C4-2B (cell line): ENCODE data around the gene NODAL.

Experiments used
- H3K27ac ChIP-seq: fragments of 450-650 bp; 2 replicates; pipeline ENCODE4 v1.5.1; 2017
- ZFX ChIP-seq: fragments of 450-650 bp; IDR thresholded peaks from 2 replicates; pipeline ENCODE4 v1.6.1; 2017
- TF ChIP-seq, protein P1 (sequence below): fragments of 450-650 bp; conservative IDR thresholded peaks from 2 replicates; pipeline ENCODE4 v1.5.1; 2017; ENCODE audit warnings: mild to moderate bottlenecking

Gene NODAL

GRCh38 chr10:70430493-70431445, 10.7 kb downstream of the NODAL start:
- H3K27ac ChIP-seq: no peak overlapping the region

DNA sequence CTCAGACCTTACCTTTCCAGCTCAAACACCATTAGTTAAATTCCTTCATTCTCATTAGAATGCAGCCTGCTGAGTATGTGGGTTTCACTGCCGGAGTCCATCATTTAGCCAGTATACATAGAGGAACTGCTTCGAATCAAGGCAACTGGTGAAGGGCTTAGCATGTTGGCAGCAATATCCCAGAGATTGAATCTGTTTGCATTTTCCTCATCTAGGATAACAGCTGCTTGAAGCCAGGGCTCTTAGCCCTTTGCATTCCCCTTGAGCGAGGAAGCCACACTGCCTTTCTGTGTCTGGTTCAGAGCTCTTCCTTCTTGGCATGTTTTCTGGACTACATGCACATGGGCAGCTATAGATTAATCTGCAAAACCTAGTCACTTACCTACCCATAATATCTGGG, 14.7 kb downstream of the NODAL start:
- TF ChIP-seq ZFX: no peak
- TF ChIP-seq, protein P1, sequence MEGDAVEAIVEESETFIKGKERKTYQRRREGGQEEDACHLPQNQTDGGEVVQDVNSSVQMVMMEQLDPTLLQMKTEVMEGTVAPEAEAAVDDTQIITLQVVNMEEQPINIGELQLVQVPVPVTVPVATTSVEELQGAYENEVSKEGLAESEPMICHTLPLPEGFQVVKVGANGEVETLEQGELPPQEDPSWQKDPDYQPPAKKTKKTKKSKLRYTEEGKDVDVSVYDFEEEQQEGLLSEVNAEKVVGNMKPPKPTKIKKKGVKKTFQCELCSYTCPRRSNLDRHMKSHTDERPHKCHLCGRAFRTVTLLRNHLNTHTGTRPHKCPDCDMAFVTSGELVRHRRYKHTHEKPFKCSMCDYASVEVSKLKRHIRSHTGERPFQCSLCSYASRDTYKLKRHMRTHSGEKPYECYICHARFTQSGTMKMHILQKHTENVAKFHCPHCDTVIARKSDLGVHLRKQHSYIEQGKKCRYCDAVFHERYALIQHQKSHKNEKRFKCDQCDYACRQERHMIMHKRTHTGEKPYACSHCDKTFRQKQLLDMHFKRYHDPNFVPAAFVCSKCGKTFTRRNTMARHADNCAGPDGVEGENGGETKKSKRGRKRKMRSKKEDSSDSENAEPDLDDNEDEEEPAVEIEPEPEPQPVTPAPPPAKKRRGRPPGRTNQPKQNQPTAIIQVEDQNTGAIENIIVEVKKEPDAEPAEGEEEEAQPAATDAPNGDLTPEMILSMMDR: no peak
- H3K27ac ChIP-seq: no peak overlapping the region

More at GRCh38 chr10:70430493-70431445, 10.7 kb downstream of the NODAL start:
- no peak for TF ChIP-seq ZFX
- TF ChIP-seq, protein P1: no peak

DNA sequence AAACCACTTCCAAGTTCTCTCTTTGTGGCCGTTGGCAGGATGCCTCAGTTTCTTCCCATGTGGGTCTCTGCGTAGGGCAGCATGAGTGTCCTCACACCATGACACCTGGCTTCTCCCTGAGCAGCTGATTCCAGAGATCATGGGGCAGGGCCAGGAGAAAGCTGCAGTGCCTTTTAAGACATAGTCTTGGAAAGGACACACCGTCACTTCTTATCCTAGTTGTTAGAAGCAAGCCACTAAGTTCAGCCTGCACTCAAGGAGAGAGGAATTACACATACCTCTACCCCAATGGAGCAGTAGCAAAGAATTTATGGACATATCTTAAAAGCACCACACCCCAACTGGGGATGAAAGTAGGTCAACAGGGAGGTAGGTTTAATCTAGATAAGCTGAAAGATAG, 16.4 kb downstream of the NODAL start:
- TF ChIP-seq, protein P1: no peak
- no peak for TF ChIP-seq ZFX
- H3K27ac ChIP-seq: no peak overlapping the region

DNA sequence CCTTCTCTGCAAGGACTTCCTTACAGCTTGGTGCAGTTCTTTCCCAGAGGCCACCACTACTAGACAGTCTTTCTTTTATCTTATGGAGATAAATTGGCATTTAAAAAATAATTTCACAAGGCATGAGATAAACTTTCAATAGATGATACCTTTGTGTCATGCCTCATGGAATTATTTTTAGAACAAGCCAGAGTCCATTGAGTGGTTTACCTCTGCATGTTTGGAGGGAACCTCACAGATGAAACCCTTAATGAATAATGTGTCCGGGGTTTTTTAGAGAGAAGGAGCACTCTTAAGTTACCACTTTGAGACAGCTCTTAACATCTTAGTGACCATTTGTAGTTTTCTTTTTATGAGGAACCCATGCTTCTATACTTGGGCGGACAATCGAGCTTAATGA, 17.2 kb downstream of the NODAL start:
- TF ChIP-seq, protein P1: no peak
- H3K27ac ChIP-seq: no peak overlapping the region

DNA sequence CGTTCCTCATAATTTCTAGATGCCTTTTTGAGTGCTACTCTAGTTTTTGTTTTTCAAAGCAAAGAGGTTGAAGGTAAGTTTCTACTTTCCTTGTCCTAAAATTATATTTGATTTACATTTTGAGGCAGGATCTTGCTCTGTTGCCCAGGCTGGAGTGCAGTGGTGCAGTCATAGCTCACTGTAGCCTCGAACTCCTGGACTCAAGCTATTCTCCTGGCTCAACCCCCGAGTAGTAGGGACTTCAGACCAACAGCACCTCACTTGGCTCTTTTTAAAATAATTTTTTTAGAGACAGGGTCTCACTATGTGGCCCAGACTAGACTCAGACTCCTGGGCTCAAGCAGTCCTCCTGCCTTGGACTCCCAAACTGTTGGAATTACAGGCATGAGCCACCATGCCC, 22.8 kb downstream of the NODAL start:
- H3K27ac ChIP-seq: no peak overlapping the region
- no peak for TF ChIP-seq ZFX
- TF ChIP-seq, protein P1: no peak

- no peak for TF ChIP-seq ZFX
- TF ChIP-seq, protein P1: no peak
- H3K27ac ChIP-seq: no peak overlapping the region
Measured at GRCh38 chr10:70418229-70418628, 23.3 kb downstream of the NODAL start.

DNA sequence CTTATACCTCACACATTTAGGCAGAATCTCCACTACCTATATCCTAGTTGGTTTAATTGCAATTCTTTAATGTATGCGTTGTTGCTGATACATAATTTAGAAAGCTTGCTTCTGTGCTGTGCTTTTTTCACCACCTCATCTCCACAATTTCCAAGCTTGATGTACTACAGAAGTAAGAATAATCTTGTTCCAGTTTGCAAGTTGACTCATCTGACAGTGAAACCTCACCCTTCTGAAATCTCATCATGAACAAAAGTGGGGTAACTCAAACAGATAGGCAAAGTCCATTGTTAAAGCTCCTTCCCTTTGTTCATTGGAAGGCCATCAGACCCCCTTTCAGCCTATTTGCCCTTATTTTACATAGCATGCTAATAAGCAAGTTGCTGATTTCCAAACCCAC, 23.9 kb downstream of the NODAL start:
- no peak for TF ChIP-seq ZFX
- TF ChIP-seq, protein P1: no peak
- H3K27ac ChIP-seq: no peak overlapping the region
